Embryonic facial prominence (tissue), 1 donor: ENCODE data around the gene TNN.
"Not testable (repeated sequence)": the region's sequence is repeated elsewhere in the genome, so short reads cannot be mapped to it uniquely, and the experiment has no call there.

Experiments
- DNase-seq: peaks from one replicate; pipeline ENCODE4 v3.0.0-alpha.2; 2016; ENCODE audit errors: extremely low spot score

The TNN gene, protein sequence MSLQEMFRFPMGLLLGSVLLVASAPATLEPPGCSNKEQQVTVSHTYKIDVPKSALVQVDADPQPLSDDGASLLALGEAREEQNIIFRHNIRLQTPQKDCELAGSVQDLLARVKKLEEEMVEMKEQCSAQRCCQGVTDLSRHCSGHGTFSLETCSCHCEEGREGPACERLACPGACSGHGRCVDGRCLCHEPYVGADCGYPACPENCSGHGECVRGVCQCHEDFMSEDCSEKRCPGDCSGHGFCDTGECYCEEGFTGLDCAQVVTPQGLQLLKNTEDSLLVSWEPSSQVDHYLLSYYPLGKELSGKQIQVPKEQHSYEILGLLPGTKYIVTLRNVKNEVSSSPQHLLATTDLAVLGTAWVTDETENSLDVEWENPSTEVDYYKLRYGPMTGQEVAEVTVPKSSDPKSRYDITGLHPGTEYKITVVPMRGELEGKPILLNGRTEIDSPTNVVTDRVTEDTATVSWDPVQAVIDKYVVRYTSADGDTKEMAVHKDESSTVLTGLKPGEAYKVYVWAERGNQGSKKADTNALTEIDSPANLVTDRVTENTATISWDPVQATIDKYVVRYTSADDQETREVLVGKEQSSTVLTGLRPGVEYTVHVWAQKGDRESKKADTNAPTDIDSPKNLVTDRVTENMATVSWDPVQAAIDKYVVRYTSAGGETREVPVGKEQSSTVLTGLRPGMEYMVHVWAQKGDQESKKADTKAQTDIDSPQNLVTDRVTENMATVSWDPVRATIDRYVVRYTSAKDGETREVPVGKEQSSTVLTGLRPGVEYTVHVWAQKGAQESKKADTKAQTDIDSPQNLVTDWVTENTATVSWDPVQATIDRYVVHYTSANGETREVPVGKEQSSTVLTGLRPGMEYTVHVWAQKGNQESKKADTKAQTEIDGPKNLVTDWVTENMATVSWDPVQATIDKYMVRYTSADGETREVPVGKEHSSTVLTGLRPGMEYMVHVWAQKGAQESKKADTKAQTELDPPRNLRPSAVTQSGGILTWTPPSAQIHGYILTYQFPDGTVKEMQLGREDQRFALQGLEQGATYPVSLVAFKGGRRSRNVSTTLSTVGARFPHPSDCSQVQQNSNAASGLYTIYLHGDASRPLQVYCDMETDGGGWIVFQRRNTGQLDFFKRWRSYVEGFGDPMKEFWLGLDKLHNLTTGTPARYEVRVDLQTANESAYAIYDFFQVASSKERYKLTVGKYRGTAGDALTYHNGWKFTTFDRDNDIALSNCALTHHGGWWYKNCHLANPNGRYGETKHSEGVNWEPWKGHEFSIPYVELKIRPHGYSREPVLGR (N-terminal part only)

GRCh38 chr1:175067362-175068106, at the start of gene TNN:
TNN (plus strand) TSS chr1:175067833; CDS start chr1:175077419, 9,586 bp downstream.
- no peak for DNase-seq

DNA sequence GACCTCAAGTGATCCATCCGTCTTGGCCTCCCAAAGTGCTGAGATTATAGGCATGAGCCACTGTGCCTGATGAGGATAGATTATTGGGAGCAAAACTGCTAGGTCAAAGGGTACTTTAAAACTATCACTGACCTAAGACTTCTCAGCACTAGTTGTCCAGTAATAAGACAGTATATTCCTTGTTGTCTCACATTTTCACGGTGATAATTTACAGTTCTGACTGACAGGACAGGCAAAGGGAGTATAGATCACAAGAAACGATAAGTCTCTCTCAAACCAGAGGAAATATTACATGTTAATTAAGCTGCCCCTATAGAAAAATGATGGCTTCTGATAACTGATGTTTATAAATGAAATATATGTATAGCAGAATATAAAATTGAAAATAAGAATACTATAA, 48.1 kb upstream of the TNN start:
- DNase-seq: no peak

DNA sequence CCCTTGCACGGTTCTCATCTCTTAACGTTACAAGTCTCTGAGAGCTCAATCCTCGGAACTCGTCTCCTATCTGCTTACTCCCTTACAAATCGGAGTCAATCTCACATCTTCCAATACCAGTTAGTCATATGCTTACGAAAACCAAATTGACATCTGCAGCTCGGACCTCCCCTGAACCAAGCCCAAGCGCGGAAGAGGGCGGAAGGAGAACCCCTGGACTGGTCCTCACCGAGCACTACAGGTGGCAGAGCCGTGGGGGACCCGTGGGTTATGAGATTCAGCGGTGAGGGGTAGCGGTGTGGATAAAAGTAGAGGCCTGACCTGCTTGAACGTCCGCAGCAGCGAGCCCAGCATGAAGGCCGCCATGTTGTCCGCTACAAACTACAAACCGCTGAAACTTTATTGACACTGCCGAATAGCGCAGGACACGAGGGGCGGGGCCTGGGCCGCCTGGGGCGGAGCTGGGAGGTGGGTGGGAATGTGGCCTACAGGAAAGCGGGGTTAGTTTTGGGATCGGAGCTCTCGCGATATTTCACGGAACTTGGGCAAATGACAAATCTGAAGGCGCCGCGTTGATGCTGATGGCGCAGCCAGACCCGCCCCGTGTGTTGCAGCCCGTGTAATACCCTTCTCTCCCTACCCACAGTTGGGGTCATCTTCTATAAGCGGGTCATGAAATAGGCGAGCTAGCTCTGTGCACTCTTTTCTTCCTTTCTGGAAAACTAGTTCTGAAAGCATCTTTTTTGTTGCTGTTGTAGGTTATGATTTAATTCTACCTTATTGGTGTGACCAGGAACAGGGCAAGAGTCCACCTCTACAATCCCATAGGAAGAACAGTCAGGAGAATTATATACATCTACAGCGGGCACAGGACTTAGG, 44.4 kb upstream of the TNN start, which contains the start of gene MRPS14:
MRPS14 (minus strand) TSS at position 383 of the 879 bp plus-strand sequence; CDS start at position 366, 17 bp downstream.
- peak; percentile 97 for DNase-seq

GRCh38 chr1:175023922-175024242, 43.8 kb upstream of the TNN start:
- not testable (repeated sequence) for DNase-seq

DNA sequence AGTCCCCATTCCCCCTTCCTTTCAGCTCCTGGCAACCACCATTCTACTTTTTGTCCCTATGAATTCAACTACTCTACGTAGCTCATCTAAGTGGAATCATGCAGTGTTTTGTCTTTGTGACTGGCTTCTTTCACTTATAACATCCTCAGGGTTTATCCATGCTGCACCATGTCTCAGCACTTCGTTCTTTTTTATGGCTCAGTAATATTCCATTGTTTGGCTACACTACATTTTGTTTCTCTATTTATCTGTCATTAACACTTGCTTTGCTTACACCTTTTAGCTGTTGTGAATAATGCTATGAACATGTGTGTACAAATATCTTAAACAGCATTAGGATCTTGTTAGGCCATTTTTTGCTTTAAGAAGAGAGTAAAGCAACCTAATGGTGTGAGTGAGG, 42.9 kb upstream of the TNN start:
- no peak for DNase-seq

DNA sequence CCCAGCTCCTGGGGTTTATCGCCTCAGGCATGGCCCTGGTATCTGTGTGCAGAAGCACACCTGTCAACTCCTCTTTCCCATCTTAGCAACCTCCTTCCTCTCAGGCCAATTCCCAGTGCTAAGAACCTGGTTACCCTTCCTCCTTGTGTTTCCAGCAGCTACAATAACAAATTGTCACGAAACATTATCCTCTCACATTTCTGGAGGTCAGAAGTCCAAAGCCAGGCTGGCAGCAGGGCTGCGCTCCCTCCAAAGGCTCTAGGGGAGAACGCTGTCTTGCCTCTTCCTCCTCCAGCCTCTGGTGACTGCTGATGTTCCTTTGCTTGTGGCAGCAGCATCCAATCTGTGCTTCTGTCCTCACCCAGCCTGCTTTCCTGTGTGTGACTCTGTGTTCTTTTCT, 33.7 kb upstream of the TNN start:
- no peak for DNase-seq

DNA sequence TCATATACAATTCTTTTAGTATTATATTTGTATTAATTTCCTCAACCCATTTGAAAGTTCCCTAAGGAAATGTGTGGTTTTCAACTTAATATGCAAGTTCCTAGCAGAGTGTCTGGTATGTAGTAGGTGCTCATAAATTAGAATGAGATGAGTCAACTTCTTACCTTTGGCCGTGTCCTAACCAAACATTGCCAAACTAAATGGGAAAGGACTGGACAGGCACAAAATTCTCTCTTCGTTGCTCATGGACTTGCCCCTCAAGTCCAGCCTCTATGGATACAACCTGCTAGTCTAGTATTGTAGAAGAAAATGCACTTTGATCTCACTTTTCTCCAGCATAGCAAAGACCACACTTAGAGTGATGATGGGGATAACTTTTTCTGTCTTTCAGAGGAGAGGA, 32.9 kb upstream of the TNN start:
- no peak for DNase-seq

DNA sequence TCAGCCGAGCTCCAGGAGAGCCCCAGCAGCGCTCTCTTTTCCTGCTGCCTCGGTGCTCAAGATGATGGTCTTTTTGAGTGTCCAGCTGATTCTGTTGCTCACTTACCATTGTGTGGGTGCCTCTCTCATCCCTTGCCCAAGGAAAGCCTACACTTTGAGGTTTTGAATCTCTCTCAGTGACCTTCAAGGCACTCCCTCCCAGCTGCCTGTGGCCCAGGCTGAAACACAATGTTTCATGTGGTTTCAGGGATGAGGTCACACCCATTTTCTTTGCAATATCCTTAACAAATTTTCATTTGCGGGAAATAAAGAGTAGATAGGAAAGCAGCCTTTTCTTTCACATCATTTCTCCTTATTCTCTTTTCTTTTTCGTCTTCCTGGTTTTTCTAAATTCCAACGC, 31.8 kb upstream of the TNN start:
- DNase-seq: no peak

GRCh38 chr1:175036476-175036875, 31.2 kb upstream of the TNN start:
- DNase-seq: no peak

DNA sequence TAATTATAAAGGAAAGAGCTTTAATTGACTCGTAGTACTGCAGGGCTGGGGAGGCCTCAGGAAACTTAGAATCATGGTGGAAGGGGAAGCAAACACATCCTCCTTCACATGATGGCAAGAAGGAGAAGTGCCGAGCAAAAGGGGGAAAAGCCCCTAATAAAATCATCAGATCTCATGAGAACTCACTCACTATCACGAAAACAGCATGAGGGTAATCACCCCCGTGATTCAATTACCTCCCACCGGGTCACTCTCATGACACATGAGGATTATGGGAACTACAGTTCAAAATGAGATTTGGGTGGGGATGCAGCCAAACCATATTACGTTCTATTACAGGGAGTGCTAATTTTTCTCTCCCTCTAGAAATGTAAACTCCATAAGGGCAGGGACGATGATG, 30.2 kb upstream of the TNN start:
- DNase-seq: no peak

- DNase-seq: no peak
Observed at GRCh38 chr1:175040324-175040879, 27.2 kb upstream of the TNN start.

DNA sequence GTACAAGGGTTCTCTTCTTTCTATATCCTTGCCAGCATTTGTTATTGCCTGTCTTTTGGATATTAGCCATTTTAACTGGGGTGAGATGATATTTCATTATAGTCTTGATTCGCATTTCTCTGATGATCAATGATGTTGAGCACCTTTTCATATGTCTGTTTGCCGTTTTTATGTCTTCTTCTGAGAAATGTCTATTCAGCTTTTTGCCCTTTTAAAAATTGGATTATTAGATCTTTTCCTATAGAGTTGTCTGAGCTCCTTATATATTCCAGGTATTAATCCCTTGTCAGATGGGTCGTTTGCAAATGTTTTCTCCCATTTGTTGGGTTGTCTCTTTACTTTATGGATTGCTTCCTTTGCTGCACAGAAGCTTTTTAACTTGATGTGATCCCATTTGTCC, 25.0 kb upstream of the TNN start:
- no peak for DNase-seq

DNA sequence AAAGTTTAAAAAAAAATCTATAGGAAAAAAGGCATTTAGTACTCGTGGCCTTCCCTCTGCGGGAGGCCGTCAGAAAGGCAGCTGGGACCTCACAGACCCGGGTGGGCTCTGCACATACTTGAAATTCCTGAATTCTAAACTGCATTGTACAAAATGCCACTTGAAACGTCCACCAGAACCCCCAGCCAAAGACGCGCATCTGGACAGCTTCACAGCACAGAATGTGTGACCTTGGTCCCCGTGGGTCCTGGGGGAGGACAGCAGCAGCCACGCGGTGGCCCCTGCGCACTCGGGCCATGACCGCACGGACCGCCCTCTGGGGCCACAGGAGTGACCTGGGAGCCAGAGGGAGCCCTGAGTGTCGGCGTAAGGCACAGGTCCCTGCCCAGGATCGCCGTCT, 23.8 kb upstream of the TNN start:
- DNase-seq: no peak

GRCh38 chr1:175044591-175044990, 23.0 kb upstream of the TNN start:
- DNase-seq: not testable (repeated sequence)

DNA sequence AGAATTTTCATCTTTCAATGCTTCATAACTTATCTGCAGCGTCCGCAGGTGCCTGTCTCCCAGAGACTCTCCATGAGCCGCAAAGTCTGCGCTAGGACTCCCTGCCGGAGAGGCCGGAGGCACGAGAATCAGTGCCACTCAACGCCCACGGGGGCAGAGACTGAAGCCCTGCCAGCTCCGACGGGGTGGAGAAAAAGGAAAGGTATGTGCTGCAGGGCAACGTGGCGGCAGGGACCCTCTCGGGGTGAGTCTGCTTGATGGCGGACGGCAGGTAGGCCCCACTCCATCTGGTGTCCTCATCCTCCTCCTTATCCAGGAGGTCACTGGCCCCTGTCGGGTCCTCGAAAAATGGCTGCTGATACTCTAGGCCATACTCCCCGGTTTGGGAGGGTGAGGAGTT, 22.5 kb upstream of the TNN start:
- DNase-seq: no peak

- DNase-seq: no peak
Observed at GRCh38 chr1:175045519-175045918, 22.1 kb upstream of the TNN start.

GRCh38 chr1:175050992-175051391, 16.6 kb upstream of the TNN start:
- no peak for DNase-seq

GRCh38 chr1:175054736-175055135, 12.9 kb upstream of the TNN start:
- no peak for DNase-seq

DNA sequence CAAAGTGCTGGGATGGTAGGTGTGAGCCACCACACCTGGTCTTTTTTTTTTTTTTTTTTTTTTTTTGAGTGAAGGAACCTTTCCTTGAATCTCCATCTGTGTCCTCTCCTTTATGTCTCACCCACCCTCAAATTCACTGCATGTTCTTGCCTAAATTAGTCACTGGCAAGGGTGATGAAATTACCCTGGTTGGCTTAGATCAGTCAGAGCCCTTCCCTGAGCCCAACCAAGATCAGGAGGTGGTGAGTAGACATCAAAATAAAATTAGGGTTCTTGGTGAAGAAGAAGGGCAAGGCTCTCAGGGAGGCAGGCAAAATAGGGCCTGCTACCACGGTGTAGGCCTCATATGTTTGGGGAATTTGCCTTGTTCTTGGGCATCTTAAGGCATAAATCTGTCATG, 5.3 kb upstream of the TNN start:
- DNase-seq: no peak

- no peak for DNase-seq
Observed at GRCh38 chr1:175062858-175063257, 4.8 kb upstream of the TNN start.
